IPS-18c (cell line): ENCODE results near the gene EXTL1.
"Not testable (repeated sequence)": the region's sequence is repeated elsewhere in the genome, so short reads cannot be mapped to it uniquely, and the experiment has no call there.

Experiments used
- H3K4me3 ChIP-seq: 2 replicates; pipeline ENCODE4 v1.7.0; 2013; ENCODE audit warnings: low read depth, mild to moderate bottlenecking, low read length, moderate library complexity; ENCODE audit not compliant: insufficient read depth
- H3K9me3 ChIP-seq: one replicate; pipeline ENCODE4 v1.6.1; 2013; ENCODE audit warnings: mild to moderate bottlenecking, low read length, moderate library complexity; ENCODE audit not compliant: control insufficient read depth, insufficient read depth

The EXTL1 gene, protein sequence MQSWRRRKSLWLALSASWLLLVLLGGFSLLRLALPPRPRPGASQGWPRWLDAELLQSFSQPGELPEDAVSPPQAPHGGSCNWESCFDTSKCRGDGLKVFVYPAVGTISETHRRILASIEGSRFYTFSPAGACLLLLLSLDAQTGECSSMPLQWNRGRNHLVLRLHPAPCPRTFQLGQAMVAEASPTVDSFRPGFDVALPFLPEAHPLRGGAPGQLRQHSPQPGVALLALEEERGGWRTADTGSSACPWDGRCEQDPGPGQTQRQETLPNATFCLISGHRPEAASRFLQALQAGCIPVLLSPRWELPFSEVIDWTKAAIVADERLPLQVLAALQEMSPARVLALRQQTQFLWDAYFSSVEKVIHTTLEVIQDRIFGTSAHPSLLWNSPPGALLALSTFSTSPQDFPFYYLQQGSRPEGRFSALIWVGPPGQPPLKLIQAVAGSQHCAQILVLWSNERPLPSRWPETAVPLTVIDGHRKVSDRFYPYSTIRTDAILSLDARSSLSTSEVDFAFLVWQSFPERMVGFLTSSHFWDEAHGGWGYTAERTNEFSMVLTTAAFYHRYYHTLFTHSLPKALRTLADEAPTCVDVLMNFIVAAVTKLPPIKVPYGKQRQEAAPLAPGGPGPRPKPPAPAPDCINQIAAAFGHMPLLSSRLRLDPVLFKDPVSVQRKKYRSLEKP

DNA sequence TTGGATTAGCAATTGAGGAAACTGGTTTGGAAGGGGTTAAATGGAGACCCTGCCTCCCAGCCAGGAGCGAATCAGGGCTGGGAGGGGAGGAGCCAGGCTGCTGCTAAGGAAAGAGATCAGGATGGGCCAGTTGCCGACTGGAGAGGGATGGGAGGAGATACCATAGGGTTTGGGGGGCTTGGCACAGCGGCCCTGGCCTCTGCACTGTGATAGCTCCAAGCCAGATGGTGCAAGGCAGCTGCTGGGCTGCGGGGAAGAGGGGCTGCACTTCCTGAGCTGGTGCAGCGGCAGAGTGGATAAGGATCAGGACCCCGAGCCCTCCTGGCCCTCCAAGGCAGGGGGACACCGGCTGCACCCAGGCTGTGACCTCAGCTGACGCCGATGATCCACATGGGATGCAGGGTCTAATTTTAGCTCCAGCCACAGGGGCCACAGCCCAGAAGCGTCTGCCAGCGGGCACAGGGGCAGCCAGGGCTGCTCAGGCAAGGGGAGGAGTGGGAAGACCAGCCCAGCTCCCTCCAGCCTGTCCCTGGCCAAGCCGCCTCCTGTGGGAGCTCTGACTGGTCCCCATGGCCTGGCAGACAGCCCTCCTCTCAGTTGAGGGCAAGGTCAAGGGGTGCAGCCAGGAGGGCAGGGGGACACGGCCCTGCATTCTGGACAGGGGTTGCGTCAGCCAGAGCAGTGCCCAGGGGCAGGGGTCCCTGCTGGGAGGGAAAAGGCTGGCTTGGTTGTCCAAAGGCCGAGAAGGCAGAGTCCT lies at the start of gene EXTL1:
Gene EXTL1 (plus strand): TSS at position 129 of the 757 bp plus-strand sequence. CDS start 872 bp downstream, outside the sequence.
- H3K9me3 ChIP-seq: no peaks in the 10 kb centered on the region
- peak within 1 kb of the TSS; percentile 48 for H3K4me3 ChIP-seq

DNA sequence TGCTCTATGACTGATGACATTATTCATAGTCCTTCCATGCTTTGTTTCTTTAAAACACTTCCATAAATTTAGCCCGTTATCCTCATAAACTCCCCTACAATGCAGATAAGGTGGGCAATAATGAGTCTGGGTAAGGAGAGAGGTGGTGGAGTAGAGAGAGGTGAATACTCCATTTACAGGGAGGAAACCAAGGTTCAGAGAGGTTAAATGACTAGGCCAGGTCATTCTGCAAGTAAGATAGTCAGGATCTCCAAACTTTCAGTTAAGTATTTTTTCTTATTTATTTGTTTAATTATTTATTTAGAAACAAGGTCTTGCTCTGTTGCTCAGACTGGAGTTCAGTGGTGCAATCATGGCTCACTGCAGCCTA lies 49.8 kb upstream of the EXTL1 start:
- Histone ChIP-seq H3K4me3 (no peak overlapping the region), H3K9me3 (no peaks in the 10 kb centered on the region)

DNA sequence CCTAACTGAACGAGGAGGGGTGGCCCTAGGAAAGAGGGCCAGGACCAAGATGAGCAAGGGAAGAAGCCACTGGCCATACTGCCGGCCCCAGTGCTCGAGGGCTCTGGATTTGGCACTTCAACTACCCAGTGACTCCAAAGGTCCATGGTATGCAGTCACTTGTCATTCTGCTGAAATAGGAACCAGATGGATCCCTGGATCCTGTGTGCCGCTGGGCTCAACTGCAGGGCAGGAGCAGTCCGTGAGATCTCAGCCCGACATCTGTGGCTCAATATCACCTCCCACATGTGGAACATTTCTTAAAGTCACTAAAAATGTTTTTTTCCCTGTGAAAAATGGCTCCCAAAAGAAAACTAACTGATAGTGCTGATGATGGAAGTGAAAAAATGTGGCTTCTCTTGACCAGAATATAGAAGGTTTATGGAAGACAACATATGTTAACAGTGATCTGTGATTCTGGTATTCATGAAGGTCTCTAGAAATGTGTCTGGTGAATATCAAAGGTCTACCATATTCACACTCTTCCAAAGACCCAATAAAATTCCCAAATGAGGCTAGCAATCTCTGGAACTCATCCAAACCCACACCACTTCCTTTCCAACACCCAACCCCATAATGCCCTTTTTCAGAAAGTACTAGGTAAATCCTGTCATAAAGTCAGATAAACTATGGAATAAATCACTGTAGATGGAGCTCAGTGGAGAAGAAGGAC lies 47.8 kb upstream of the EXTL1 start:
- no peaks in the 10 kb centered on the region for H3K9me3 ChIP-seq
- H3K4me3 ChIP-seq: no peak overlapping the region

DNA sequence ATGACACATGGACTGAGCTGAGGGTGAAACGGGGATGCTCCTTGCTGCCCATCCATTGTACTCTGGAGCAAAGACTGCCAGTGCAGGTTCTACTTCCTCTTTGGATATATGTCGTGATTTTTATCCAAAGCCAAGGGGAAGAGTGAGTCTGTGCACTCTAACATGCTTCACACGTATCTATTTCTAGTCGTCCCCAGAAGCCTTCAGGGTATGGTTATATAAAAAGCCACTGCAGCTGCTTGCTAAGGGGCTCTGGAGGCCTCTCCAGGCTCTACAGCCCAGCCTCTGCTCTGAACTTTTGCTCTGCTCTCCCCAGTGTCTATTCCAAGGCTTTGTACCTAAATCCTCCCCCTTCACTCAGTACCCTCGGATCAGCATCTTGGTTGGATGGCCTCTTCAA lies 43.8 kb upstream of the EXTL1 start:
- H3K9me3 ChIP-seq: no peaks in the 10 kb centered on the region
- no peak overlapping the region for H3K4me3 ChIP-seq

DNA sequence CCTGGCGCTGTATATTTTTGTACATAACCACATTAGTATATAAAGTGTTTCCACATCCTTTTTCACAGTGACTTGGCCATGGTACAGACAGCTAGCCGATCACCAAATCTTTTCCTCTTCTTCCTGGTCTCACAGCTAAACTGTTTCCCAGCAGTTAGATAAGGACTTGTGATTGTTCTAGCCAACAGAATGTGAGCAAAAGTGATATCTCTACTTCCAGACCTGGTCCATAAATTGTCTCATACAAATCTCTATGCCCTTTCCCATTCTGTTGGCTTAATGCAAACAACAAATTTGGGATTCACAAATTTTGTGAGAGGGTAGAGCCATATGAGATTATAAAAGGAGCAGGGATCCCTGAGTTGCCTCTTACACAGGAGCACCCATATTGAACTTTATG lies 43.2 kb upstream of the EXTL1 start:
- Histone ChIP-seq H3K9me3 (no peaks in the 10 kb centered on the region), H3K4me3 (no peak overlapping the region)

DNA sequence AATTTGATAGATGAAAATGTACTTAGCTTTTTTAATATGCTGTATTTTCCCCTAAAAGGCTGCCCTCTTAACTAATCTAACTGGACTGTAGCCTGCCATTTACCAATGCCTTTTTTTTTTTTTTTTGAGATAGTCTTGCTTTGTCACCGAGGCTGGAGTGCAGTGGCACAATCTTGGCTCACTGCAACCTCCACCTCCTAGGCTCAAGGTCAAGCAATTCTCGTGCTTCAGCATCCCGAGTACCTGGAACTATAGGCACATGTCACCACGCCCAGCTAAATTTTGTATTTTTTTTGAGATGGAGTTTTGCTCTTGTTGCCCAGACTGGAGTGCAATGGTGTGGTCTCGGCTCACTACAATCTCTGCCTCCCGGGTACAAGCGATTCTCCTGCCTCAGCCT lies 42.4 kb upstream of the EXTL1 start:
- Histone ChIP-seq H3K9me3 (no peaks in the 10 kb centered on the region), H3K4me3 (no peak overlapping the region)

DNA sequence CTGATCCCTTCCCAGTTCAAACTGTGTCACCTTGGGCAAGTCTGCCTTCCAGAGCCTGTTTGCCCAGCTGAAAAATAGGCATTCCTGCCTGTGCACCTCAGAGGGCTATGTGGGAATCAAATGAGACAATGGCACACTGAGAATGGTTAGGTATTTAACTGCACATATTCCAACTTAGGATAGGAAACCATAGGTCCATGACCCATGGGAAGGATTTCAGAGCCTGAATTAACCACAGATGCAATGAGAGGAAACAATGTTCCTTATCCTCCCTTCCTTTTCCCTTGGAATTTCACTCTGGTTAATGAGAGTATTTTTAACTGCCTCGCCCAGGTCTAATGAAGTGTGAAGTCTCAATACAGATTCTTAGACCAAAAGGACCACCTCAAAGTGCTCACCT lies 36.4 kb upstream of the EXTL1 start:
- no peak overlapping the region for H3K4me3 ChIP-seq
- no peaks in the 10 kb centered on the region for H3K9me3 ChIP-seq

DNA sequence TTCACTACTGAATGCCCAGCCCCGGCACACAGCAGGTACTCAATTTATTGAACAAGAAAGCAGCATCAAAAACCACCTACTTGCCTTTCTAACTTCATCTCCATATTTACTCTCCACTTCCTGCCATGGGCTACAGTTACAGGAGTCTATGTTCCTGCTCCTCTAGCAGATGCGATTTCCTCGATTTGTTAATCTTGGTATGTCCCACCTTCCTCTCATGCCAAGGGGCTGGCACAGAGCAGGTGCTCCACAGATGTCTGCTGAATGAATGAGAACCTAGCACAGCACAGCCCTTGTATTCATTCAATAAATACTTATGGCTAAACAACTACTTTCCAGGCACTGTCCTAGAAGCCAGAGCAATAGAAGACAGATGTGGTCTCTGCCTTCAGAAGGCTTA lies 35.9 kb upstream of the EXTL1 start:
- Histone ChIP-seq H3K4me3 (no peak overlapping the region), H3K9me3 (no peaks in the 10 kb centered on the region)

DNA sequence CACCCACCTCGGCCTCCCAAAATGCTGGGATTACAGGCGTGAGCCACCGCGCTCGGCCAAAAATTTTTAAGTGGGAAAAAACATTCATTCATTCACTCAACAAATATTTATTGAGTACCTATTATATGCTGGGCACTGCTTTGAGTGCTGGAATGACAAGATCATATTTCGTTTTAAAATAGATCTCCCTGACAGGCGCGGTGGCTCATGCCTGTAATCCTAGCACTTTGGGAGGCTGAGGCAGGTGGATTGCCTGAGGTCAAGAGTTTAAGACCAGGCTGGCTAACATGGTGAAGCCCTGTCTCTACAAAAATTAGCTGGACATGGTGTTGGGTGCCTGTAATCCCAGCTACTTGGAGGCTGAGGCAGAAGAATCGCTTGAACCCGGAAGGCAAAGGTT lies 34.8 kb upstream of the EXTL1 start:
- H3K4me3 ChIP-seq, H3K9me3 ChIP-seq: not testable (repeated sequence)

DNA sequence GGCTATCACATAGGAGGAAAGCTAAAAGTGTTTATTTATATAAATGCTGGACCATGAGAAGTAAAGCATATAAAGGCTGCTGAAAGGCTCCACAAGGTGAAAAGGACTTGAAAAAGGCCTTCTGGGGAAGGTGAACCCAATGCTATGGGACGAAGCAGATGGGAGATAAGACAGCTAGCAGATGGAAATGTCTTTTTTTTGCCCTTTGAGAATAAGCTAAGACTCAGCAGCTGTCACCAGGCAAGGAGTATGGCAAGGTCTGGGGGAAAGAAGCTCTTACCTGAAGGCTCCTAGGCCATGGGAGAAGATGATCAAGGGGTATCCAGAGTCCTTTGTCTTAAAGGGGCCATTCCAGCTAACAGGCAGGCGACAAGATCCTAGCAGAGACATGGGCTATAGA lies 33.6 kb upstream of the EXTL1 start:
- no peak overlapping the region for H3K4me3 ChIP-seq
- H3K9me3 ChIP-seq: no peaks in the 10 kb centered on the region

DNA sequence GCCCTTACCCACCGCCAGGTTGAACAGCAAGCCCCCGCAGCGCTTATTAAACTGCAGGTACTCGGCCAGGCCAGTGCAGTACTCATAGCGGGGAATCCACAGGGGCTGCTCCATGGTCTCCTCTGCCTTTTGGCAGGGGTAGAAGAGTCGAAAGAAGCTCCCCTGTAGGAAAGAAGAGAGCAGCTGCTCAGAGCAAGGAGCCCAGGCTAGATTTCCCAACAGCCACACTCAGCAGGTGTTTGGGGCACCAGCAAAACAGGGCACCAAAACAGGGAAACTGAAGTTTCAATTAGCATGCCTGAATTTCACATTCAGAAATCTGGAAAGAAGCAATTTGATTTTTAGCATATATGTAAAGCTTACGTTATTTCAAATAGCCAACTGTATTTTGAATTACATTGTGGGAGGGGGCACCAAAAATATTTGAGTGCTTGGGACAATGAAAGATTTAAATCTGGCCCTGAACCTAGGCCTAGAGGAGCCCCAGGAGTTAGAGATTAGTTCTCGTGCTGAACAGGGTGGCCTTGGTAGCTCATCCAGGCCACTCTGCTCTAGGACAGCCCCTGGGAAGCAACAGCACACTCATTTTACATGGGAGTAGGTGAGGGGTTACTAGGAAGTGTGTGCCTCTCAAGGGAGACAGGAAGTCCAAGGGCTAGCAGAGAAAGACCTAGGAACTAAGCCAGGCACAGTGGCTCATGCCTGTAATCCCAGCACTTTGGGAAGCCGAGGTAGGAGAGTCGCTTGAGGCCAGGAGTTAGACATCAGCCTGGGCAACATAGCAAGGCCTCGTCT lies 31.9 kb upstream of the EXTL1 start:
- Histone ChIP-seq H3K4me3 (no peak overlapping the region), H3K9me3 (no peaks in the 10 kb centered on the region)

DNA sequence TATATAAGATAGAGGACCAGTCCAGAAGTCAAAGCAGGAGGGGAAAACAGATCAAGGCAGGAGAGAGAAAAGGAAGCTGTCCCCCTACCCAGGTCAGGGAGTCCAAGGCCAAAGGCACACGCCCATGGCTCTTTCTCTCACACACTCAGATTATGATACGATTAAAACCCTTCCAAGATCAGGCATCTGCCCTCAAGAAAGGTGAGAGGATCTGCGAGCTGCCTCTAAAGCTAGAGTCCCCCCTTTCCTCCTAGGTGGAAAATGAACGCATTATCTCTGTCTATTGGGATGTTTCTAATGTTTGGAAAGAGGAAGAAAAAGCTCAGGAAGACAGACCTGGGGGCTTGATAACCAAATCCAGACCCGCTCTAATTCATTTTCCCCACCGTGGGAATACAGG lies 31.3 kb upstream of the EXTL1 start:
- no peak overlapping the region for H3K4me3 ChIP-seq
- no peaks in the 10 kb centered on the region for H3K9me3 ChIP-seq

DNA sequence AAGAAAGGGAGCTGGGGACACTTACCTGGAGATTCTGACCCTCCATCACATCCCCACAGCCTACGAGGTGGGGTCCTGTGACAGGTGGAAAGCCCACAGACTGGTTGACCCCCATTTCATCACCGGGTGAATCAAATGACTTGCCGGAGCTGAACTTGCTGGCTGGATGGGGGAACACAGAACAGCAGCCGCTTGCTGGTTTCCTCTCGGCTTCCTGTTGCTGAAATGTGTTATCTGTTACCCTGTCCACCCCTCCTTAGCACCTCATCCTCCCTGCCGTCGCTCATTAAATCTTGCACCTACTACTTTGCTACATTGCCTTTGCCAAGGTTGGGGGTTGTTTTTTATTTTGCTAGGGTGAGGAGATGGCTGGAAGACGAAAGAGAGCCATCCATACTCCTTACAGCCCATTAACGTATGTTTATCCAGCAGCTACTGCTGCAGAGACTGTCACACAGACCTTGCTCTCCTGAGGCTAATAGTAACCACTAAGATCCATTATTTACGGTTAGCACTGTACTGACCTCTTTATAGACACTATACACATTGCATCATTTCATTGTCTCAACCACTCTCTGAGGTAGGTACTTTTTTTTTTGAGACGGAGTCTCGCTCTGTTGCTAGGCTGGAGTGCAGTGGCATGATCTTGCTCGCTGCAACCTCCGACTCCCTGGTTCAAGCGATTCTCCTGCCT lies 30.7 kb upstream of the EXTL1 start:
- H3K4me3 ChIP-seq: no peak overlapping the region
- no peaks in the 10 kb centered on the region for H3K9me3 ChIP-seq

DNA sequence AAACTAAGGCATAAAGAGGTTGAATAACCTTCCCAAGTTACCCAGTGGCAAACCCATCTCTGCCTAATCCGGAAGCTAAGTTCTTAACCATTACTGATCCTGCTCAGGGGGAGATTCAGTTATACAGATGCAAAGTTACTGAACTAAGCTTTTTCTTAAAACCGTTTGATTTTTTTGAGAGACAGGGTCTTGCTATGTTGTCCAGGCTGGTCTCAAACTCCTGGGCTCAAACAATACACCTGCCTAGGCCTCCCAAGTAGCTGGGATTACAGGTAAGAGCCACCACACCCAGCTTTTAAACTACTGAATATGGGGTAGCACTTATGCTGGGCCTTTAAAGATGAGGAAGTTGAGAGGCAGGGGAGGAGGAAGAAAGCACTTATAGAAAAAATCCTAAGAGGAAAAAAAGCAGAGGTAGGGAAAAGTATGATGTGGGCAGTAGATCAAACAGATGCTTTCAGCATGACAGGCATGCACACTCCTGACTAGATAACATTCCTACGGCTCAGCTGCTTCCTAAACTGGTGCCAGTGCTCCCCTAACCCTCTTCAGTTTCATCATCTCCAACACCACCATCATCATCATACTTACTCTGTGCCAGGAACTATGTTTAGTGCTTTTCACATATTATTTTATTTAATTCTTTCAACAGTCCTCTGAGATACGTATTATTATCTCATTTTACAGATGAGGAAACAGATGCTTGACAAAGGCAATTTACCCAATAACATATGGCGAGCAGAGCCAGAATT lies 29.5 kb upstream of the EXTL1 start:
- no peak overlapping the region for H3K4me3 ChIP-seq
- H3K9me3 ChIP-seq: no peaks in the 10 kb centered on the region

DNA sequence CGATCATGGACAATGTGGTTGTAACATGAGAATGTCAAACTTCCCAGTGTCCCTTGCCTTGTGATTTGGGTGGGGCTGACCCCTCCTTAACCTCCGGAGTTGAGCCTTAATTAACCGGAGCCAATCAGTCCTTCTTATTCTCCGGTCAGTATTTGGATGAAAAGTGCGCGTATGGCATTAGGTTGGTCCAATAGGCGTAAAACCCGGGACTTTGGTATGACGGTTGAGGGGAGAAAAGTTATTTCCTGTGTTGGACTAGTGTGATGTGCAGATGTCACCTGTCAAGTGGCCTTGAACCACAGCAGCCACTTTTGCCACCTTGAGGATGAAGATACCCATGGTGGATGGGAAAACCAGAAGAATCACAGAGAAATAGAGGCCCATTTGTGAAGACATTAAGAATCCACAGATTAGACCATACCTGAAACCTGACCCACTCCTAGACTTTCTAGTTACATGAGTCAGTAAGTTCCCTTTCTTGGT lies 28.8 kb upstream of the EXTL1 start:
- H3K4me3 ChIP-seq: no peak overlapping the region
- no peaks in the 10 kb centered on the region for H3K9me3 ChIP-seq
